Ramos (cell line): Measurements from ENCODE around the gene OMP.

Experiments used
- in situ Hi-C: fragments of 300-500 bp; cut with MboI; formaldehyde crosslinking; loops from one replicate; pipeline ENCODE4 v1.14.3; 2022; ENCODE audit warnings: low sequenced_read_pairs; ENCODE audit not compliant: unreplicated experiment

OMP gene

DNA sequence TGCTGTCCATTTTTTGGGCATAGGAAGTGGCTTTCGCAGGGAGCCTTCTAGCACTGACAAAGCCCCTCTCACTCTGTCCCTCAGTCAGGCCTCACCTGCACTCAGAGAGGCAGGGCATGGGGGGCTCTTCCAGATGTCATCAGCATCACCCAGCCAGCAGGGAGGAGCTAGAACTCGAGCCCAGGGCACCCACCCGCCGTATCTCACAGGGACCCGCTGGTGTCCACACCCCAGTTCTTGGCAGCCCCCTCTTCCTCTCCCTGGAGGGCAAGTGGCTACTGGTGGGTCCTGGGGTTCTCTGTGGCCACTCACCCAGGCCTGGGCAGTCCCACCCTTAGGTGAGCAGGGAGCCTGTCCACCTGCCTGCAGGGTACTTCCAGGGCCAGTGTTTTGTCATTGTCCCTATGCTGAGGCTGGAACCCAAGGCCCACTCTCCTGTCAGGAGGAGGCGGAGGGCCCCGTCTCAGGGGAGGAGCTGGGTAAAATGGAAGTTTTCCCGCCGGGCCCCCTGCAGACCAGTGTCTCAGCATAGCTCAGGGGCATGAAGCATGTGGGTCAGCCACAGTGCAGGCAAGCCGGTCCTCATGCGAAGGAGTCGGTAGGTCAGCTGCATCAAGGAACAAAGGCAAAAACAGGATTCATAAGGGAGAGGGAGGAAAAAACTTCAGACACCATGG is 47.2 kb downstream of the OMP start:
- in situ Hi-C loops: no loop called here

DNA sequence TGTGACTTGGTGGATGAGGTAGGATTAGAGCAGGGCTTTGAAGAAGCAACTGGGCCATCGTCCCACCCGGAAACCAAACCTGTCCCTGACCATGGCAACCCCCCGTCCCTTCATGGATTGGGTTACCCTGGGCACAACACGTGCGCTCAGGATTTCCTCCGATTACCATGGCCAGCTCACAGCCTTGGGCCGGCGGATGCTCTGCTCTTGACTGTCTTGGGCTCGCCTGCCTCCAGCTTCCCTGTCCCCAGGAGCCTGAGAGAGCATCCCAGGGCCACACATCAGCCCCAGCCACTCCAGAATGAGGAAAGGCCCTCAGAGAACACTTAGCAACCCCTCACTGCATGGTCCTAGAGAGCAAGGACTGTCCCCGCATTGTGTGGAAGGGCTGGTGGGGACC is 48.2 kb downstream of the OMP start:
- in situ Hi-C loops: no loop called here

- in situ Hi-C loops: no loop called here
These were observed 49.3 kb downstream of the OMP start for GRCh38 chr11:77151804-77152509.

- in situ Hi-C loops: no loop called here
These were observed 50.2 kb downstream of the OMP start for GRCh38 chr11:77152846-77153245.
